DMS53 treated with DMSO at 0.1 percent for 48 hours (cell line): ENCODE results near the gene SLC2A6.

Experiments
- DNase-seq: peaks from one replicate; lab custom pipeline; 2025; ENCODE audit not compliant: unreplicated experiment; lab: John Stamatoyannopoulos, UW

The SLC2A6 gene

DNA sequence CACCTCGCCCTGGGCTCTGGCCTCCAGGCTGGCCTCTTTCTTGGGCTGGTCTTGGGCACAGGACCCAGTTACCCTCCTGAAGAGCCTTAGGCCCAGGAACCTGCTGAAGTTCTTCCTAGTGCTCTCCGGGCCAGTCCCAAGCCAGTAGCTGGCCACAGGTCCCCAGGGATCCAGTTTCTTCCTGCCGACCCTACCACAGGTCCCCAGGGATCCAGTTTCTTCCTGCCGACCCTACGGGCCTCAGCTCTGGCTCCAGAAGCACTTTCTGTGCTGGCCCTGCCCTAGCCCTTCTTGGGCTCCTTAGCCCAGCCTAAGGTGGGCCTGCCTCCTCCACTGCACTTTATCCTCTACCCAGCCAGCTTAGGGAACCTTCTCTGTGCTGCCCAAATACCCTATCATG lies 37.3 kb downstream of the SLC2A6 start:
- no peak for DNase-seq

DNA sequence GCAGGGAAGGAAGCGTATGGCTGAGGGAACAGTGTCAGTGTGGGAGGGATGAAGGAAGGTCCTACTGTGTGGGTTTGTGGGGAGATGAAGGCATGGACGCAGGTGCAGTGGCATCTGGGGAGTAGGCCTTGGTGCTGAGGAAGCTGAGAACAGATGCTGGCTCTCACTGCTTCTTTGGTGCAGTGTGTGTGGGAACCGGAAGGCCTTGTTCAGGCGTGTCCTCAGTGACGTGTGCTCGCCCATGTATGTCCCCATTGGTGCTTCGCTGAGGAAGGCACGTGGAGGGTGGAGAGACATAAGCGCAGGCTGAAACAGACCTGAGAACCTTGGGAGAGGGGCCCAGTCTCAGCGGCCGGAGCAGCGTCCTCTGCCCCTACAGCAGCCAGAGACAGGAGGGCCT lies 38.0 kb downstream of the SLC2A6 start:
- no peak for DNase-seq

DNA sequence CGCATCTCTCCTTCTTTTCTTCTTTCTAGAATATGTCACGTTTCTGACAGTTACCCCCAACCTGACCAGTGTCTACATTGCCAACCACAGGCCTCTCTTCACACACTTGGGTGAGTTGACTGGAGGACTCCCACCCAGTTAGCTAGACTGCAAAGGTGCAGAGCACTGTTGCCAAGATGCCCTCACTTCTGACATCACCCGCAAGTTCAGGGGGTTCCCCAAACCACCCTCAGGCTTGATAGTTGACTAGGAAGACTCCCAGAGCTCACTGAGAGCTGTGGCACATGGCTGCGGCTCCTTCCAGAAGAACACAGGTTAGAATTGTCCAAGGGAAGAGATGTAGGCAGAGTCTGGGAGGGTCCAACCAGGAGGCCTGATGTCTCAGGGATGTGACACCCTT lies 39.6 kb downstream of the SLC2A6 start:
- DNase-seq: no peak

DNA sequence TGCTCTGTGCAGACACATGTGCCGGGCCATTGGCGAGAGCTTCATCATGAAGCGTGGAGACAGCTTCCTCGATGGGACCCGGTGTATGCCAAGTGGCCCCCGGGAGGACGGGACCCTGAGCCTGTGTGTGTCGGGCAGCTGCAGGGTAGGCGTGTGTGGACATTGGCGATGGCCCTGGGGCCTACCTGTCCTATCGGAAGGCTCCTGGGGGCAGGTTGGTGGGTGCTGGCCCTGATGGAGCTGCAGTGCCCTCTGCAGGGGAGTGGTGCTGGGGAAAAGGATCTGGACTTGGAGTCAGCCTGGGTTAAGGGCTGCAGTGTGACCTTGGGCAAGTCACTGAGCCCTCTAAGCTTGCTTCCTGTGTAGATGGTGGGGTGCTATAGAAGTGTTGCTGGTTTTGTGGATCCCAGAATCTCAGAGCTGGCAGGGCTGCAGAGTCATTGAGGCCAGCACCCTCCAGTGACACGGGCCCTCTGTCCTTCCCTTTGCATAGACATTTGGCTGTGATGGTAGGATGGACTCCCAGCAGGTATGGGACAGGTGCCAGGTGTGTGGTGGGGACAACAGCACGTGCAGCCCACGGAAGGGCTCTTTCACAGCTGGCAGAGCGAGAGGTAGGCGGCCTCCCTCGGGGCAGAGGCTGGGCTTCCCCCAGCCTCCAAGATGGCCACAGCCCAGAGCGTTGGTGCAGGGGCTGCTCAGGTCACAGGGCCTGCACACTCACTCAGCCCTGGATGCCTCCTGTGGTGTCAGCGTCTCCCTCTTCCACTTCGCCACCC lies 41.0 kb downstream of the SLC2A6 start:
- DNase-seq: no peak

DNA sequence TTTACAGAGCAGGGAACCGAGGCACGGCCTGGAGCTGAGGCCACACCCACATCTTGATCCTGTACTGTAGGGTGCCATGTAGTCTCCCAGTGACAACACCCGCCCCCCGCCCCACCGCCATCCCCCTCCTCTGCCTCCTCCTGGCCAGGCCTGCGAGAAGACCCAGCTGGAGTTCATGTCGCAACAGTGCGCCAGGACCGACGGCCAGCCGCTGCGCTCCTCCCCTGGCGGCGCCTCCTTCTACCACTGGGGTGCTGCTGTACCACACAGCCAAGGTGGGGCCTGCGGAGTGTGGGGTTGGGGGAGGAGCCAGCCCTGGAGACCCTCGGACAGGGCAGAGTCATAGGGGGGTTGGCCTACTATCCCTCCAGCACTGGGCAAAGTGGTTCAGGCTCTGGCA lies 42.2 kb downstream of the SLC2A6 start:
- DNase-seq: no peak

DNA sequence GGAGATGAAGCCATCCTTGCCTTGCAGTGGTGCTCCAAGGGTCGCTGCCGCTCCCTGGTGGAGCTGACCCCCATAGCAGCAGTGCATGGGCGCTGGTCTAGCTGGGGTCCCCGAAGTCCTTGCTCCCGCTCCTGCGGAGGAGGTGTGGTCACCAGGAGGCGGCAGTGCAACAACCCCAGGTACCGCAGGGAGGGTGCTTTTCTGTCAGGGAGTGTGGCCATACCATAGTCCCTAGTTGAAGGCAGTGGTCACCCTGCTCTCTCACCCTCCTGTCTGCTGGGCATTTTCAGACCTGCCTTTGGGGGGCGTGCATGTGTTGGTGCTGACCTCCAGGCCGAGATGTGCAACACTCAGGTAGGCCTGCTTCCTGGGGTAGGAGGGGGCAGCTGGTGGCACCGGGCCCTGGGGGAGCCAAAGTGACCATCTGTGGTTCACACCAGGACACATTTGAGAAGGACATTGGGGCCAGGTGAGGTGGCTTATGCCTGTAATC lies 45.5 kb downstream of the SLC2A6 start:
- DNase-seq: no peak

DNA sequence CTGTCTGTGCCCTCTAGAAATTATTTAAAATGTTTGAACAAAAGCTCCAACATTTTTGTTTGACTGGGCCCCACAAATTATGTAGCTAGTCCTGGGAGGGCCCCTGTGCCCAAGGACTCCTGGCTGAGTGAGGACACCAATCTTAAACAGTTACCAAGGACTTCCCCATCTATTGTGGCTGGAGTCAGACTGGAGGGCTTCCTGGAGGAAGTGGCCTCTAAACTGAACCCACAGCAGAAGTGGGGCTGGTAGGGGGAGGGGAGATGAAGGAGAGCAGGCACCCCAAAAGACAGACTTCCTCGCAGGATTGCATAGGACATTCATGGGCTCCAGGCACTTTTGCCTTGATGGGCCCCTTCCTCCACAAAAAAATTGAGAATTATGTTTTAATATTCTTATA lies 48.7 kb downstream of the SLC2A6 start:
- no peak for DNase-seq

DNA sequence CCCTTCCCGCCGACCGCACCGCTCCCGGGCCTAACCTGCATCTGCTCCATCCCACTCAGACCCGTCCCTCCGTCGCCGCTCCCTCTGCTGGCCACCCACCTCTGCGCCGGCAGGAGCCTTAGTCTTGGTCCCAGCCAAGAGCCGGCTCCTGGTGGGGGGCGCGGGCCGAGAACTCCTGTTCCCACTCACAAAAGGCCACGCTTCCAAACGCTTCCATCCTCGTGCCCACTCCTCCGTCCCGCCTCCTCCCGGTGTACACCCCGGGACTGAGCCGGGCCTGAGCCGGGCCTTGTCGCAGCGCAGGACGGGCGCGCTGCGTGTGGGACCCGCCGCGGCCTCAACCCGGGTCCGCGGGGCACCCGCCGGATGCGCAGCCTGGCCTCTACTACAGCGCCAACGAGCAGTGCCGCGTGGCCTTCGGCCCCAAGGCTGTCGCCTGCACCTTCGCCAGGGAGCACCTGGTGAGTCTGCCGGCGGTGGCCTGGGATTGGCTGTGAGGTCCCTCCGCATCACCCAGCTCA lies 49.2 kb downstream of the SLC2A6 start:
- no peak for DNase-seq

DNA sequence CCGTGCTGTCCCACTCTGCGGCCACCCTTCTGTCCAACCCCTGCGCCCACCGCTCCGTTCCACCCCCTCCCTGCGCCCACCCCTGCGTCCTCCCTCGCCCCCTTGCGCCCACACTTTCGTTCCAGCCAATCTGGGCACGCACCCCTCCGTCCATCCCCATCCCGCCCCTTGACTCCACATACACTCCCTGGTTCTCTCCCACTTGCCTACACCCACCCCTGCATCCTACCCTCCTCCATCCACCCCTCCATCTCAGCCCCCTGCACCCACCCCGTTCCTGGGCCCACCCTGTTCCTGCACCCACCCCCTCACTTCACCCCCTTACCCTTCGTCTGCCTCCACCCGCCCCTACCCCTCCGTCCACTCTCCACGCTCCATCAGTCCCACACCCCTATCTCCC lies 49.7 kb downstream of the SLC2A6 start:
- no peak for DNase-seq

DNA sequence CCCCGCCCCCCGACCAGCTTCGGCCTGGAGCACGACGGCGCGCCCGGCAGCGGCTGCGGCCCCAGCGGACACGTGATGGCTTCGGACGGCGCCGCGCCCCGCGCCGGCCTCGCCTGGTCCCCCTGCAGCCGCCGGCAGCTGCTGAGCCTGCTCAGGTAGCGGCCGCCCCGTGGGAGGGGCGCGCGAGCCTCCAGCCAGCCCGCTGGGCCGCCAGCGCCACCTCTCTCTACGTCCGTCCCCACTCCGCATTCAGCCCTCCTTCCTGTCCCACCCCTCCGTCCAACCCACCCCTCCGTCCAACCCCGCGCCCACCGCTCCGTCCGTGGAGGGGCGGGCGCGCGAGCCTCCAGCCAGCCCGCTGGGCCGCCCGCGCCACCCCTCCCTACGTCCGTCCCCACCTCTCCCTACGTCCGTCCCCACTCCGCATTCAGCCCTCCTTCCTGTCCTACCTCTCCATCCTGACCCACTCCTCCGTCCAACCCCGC lies 50.2 kb downstream of the SLC2A6 start:
- peak; percentile 53 for DNase-seq

DNA sequence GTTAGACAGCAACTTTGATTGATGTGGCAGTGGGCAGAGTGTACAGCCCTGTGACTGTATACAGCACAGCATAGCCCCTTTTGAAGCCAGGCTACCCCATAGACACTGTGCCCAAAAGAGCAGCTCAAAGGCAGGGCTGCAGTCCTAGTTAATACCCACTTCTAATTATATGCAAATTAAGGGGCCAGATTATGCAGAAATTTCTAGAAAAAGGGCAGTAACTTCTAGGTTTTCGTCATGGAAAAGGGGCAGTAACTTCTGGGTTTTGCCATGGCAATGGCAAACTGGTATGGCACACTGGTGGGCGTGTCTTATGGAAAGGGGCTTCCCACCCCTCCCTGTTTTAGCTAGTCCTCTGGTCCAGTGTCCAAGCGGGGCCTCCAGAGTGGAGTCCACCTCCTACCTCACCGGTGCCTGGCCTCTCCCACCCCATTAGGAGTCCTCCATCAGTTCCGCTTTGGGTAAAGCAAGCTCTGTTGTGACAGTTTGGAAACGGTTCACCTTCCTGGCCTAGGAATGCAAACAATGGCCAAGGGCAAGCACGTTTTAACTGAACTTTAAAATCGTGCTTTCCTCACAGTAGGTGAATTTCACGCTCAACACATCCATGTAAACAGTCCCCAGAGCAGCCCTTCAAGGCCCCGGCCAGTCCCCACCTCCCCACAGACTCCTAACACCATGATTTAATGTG lies 51.1 kb downstream of the SLC2A6 start:
- no peak for DNase-seq

DNA sequence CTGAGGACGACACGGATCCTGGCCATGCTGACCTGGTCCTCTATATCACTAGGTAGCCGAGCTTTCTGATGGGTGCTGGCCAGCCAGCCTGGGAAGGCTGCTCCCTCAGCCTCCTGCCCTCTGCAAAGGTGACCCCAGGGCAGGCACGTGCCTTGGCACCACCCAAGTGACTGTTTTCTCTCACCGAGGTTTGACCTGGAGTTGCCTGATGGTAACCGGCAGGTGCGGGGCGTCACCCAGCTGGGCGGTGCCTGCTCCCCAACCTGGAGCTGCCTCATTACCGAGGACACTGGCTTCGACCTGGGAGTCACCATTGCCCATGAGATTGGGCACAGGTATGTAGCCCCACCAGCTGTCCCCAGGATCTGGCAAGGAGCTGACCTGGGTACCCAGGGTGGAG lies 52.9 kb downstream of the SLC2A6 start:
- no peak for DNase-seq

DNA sequence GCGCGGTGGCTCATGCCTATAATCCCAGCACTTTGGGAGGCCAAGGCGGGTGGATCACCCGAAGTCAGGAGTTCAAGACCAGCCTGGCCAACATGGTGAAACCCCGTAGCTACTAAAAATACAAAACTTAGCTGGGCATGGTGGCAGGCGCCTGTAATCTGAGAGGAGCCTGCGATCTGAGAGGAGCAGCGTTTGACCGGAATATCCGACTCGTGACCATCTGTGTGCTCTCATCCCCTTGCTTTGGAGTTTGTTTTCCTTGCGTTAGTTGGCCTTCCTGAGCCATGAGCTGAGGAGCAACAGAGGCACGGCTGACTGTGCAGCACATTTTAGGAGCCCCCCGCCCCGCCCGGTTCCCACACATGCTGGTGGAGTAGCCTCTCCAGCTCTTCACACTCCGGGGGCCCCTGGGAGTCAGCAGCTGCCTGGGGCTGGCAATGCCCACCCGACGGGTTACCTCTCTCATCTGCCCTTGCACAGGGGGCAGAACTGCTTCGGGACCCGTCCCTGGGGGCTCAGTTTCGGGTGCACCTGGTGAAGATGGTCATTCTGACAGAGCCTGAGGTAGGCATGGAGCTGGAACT lies 53.8 kb downstream of the SLC2A6 start:
- DNase-seq: no peak

DNA sequence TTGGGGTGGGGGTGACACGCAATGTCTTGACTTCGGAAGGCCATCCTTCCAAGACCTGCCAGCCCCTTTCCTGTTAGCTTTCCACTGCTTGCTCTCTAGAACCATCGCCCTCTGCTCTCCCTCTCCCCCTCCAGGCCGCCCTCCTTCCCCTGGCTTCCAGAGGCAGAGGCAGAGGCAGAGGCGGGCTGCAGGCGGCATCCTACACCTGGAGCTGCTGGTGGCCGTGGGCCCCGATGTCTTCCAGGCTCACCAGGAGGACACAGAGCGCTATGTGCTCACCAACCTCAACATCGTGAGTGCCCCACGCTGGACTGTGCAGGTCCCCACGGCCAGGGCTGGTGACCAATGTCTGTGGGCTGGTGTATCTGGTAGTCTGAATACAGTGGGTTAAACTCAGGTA lies 54.7 kb downstream of the SLC2A6 start:
- no peak for DNase-seq

DNA sequence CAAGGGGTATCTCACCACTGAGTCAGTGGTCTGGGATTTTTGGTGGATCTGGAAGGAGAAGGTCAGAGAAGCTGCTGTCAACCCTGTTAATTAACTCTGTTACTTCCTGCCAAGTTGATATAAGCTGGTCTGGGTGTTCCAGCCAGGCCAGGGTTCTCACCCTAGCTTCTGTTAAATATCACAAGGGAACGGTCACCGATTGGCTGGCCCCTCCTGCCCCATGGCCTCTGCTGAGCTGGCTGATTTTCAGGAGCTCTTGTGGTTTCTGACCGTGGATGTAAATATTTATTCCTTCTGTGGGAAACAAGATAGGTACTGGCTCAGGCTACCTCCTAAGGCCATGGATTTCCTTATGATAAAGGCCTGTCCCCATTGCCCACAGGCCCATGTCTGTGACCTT lies 55.7 kb downstream of the SLC2A6 start:
- no peak for DNase-seq

DNA sequence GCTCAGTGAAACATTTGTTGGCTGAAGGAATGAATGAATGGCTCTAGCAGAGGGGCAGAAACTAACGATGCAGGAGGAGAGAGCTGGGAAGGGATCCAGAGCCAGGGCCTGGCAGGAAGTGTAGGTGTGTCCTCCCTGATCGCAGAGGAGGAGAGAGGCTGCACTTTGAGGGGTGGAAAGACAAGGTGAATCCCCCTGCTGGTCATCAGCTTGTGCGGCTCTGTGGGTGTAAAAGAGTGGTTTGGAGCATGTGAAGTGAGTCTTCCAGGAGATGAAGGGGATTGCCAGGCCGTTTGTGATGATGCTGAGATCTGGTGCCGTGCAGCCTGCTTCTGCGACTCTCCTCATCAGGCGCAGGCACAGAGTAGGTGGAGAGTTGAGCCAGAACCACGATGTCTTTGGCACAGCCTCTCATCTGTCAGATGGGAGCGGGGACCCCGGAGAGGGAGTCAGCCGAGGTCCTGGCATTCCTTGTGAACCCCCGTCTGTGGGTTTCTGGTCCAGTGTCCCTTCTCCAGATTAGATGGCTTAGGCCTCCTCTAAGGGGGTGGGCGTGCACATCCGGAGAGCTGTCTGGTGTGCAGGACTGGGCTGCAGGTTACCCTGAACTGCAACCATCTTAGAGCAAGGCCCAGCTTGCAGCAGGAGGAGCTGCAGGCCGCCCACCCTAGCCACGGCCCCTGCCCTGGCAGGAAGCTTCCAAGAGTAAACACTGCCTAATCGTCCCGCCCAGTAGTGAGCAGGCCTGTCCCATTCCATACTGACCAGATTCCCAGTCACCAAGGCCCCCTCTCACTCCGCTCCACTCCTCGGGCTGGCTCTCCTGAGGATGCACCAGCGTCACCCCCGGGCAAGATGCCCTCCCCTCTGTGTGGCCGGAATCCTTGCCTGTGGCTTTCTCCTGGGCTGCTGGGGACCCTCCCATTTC lies 57.0 kb downstream of the SLC2A6 start, which contains the start of gene ADAMTS13:
TSS of gene ADAMTS13 (plus strand) at position 753 of the 928 bp plus-strand sequence. CDS start at position 830, 77 bp downstream.
- DNase-seq: no peak
